Stimulated activated CD8-positive, alpha-beta memory T cell treated with anti-CD3 and anti-CD28 coated beads, Interleukin-4, amount 100 ng/mL, for 24 hours (primary cell): ENCODE results near the gene ACAT1.
"Not testable (repeated sequence)": the region's sequence is repeated elsewhere in the genome, so short reads cannot be mapped to it uniquely, and the experiment has no call there.

ENCODE experiments used
- DNase-seq: peaks from one replicate; pipeline ENCODE4 v3.0.0-alpha.2; 2020; ENCODE audit warnings: low read depth

Gene ACAT1

DNA sequence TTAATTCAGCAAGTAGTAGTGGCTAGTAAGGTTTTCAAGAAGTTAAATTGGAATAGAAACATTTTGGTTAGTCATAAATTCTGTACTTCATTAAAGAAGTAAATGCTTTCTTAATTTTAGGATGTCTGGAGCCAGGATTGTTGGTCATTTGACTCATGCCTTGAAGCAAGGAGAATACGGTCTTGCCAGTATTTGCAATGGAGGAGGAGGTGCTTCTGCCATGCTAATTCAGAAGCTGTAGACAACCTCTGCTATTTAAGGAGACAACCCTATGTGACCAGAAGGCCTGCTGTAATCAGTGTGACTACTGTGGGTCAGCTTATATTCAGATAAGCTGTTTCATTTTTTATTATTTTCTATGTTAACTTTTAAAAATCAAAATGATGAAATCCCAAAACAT, 25.8 kb downstream of the ACAT1 start:
- no peak for DNase-seq

DNA sequence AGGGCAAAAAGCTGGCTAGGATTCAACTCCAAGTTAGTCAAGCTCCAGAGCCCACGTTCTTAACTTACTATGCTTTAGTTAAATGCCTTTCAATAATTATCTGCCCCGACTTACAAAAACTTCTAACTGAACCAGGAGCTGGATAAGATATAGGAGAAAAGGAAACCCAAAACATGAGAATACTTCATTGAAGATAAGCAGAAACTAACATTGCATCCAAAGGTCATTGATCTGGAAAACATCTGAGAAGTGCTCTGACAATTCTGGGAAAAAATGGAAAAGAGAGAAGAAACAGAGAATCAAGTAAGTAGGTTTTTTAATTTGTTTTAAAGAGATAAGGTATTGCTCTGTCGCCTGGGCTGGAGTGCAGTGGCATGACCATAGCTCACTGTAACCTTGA, 27.2 kb downstream of the ACAT1 start:
- DNase-seq: no peak

DNA sequence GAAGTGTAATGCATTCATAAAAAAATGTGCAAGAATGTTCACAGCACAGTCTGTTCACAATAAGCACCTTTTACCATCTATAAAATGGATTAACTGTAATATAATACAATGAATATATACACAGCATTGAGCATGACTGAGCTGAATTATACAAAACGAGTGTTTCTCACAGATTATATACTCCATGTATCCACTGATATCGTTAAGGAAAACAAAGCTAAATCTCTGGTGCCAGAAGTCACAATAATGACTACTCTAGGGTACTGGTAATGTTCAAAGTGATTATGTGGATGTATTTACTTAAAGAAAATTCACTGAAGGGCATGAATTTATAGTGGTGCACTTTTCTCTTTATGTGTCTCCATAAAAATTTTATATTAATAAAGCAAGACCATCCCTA, 33.2 kb downstream of the ACAT1 start:
- DNase-seq: no peak

DNA sequence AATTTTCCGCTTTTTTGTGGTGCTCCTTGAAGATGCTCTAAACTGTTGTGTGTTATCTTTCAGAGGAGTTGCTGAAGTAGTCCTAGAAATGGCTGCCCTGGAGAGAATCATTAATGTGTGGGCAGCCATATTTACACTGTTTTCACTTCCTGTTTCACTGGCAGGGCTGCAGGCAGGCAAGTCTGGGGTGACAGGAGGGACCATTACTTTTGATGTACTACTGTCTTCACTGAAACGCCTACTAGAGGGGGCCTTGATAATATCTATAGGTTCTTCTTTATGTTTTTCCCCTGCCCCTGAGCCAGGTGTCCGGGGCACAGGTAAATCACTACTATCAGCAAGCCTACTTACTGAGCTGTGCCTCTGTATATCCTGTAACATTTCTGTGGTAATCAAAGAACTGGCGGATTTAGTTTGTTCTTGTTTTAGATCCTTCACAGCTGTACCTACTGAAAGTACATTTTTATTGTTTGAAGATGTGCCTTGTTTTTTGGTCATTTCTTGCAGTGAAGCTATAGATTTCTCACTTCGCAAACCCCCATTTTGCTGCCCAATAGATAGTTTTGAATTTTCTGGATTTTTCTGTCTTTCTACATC, 39.7 kb downstream of the ACAT1 start:
- no peak for DNase-seq

DNA sequence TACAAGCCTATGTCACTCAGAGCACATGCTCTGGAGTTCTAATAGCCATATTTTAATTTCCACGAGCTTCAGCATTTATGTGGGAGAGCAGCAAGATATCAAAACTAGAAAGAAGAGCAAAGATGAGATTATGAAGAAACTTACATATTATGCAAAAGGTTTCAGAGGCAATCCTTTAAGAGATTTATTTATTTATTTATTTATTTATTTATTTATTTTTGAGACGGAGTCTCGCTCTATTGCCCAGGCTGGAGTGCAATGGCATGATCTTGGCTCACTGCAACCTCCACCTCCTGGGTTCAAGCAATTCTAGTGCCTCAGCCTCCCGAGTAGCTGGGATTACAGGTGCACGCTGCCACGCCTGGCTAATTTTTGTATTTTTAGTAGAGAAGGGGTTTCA, 41.5 kb downstream of the ACAT1 start:
- not testable (repeated sequence) for DNase-seq

DNA sequence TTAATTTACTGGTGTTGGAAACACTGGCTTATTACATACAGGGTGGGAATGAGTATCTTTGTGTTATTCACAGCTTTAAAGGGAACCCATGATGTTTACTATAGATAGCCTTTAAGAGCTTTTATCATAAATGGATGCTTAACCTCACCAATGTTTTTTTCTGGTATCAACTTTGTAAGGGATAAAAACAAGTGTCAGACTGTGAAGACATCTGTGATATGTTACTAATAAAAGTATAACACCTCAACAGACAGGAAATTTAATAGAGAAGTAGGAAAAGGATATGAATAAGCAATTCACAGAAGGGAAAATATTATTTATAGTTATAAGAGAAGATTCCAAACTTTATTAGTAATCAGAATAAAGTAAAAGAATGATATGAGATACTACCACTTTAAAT, 46.3 kb downstream of the ACAT1 start:
- DNase-seq: no peak

DNA sequence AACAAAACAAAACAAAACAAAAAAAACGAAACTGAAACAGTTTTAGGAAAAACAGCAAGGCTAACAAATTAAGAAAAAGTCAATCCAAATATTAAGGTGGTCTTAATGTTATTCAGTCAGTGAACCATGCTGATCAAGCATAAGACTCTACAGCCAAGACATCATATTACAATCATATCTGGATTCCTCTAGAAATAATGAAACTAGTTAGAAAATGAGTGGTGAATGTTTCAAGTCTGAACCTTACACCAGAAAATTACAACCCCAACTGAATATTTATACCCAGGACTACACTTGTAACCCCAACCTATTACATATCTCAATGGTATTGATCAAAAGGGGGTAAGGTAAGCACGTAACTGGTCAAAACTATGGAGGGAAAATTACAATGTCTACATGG, 48.8 kb downstream of the ACAT1 start:
- DNase-seq: no peak

DNA sequence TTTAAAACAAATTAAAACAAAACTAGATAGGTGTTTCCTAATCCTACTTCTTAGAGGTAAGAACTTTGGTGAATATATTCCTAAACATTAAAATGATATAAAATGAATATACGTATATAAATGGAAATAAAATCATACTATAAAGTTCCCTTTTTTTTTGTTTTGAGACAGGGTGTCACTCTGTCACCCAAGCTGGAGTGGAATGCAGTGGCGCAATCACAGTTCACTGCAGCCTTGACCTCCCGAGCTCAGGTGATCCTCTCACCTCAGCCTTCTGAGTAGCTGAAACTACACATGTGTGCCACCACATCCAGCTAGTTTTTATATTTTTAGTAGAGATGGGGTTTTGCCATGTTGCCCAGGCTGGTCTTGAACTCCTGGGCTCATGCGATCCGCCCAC, 56.2 kb downstream of the ACAT1 start:
- no peak for DNase-seq

DNA sequence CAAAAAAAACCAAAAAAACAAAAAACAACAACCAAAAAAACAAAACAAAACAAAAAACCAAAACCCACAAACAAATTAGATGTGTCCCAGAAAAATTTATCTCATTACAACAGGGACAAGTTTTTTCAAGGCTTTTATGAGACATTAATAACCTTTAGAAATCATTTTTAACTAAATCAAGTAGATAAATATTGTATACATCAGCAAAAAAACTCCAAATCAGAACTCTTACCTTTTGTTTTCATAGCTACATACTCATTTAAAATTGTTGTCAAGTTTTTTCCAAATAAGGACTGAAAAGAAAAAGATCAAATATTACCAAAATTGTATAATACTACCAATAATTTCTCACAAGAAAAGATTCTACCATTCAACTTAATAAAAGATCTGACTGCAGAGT, 72.4 kb downstream of the ACAT1 start:
- no peak for DNase-seq

DNA sequence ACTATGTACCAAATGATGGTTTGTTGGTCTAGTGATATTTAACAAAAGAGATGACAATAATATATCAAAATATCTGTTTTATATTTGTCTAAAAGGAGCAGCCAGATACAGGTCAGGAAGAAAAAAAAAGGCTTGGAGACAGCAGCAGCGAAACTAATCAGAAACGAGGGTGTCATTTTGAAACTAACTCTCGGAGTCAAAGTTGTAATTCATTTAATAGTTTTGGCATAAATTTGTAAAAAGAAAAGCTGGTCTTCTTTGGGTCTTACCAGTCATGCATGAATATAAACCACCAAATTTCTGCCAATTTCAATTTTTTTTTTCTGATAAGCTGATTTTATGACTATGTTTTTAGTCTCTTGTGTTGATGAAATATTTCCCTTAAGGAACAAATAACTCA, 75.5 kb downstream of the ACAT1 start:
- no peak for DNase-seq
